DLD1 (cell line): ENCODE results near the gene BPI.

Source experiments
- in situ Hi-C: cut with HindIII; loops from 2 replicates; pipeline ENCODE4 v1.10.0; 2017; ENCODE audit warnings: low sequenced_read_pairs

The BPI gene

DNA sequence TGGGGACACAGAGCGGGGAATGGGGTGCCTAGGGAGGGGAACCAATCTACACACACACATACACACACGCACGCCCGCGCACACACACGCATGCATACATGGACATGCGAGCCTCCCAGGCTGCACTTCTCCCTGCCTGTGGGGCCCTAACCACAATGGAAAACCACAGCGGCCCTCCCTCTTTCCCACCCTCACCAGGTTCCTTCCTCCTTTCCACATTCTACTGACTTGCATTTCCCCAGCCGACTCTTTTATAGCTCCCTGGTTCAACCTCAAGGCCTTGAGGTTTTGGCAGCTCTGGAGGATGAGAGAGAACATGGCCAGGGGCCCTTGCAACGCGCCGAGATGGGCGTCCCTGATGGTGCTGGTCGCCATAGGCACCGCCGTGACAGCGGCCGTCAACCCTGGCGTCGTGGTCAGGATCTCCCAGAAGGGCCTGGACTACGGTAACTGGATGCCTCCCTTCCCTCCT is at the start of gene BPI:
BPI (plus strand) TSS at position 249 of the 472 bp plus-strand sequence; CDS start at position 317, 68 bp downstream.
- in situ Hi-C loops: no loop called here

- in situ Hi-C loops: loop anchor here (5.0 kb wide), 1 partner anchor 68 kb away; no protein-coding TSS in a partner anchor
Observed at GRCh38 chr20:38254621-38255020, 49.3 kb upstream of the BPI start.

DNA sequence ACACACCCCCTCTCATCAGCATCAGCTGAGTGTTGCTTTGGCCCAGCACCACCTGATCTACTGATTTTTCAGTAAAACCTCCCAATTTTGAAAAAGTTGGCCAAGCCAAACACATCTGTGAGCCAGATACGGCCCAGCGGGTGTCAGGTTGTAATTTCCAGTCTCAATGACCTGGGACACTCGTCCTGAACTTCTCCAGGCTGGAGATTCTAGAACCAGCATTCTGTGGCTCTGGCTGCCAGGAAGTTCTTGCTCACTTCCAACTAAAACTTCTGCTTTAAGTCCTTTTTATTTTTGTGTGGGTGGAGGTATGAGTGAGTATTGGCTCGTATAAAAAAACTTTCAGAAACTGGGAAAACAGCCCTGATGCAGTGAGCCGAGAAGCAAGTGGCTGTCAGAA is 48.6 kb upstream of the BPI start:
- in situ Hi-C loops: no loop called here

GRCh38 chr20:38256021-38256420 is 47.9 kb upstream of the BPI start:
- in situ Hi-C loops: no loop called here

DNA sequence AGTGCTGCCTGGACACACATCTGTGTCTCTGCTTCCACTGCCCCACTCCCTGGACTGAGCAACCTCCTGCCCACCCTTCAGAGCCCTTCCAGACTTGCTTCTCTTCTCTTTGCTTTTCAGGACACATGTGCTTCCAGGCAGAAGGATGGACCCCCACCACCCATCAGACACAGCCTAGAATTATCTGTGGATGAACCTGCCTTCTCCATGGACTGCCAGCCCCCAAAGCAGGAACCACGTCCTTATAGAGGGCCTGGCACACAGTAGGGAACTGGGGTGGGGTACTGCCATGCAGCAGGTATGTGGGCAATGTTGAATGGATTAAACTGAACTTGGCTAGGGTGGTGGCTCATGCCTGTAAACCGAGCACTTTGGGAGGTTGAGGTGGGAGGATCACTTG is 47.0 kb upstream of the BPI start:
- in situ Hi-C loops: no loop called here

DNA sequence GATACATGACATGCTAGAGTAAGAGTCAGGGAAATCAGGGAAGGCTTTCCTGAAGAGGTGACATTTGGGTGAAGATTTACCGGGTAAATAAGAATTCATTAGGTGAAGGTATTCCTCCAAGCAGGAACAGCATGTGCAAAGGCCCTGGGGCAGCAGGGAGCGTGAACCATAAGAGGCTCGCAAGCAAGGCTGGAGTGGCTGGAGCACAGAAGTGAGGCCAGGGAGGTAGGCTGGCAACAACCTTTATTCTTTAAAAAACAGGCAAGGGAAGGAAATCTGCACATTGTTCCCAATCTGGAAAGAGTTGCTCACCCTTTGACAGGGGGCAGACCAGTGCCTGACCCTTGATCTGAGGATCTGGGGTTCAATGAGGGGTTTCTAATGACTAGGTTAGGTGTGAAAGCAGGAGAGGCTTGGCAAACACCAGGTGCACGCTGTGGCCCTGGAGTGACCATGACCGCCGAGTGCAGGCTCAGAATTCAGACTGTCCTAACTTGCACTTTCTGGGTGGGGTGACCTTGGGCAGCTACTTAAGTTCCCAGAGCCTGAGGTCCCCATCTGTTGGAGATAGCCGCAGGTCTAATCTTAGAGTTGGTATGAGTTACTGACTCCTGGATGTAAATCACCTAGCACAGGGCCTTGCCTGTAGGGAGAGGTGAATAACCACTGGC is 45.3 kb upstream of the BPI start:
- in situ Hi-C loops: no loop called here

DNA sequence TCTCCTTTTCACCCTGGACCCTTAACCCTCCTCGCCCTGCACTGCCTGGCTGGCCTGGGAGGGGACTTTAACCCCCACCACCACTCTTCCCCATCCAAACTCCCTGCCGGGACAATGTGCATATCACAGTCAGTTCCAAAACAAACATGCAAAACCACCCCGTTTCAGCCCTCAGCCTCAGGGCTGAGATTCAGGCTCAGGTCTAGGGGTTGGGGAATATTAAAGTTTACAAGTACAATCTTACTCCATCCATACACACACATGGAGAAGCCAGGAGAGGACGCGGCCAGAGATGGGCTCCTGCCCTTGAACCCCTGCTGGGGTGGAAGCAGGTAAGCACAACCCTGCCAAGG is 44.0 kb upstream of the BPI start:
- in situ Hi-C loops: loop anchor here (5.0 kb wide), 1 partner anchor 68 kb away; no protein-coding TSS in a partner anchor

GRCh38 chr20:38260378-38261053 is 43.4 kb upstream of the BPI start, which contains the start of gene KIAA1755:
Gene KIAA1755 (minus strand): TSS chr20:38260735. CDS start chr20:38260500, 235 bp downstream.
- in situ Hi-C loops: loop anchor here (5.0 kb wide), 1 partner anchor 68 kb away; no protein-coding TSS in a partner anchor

DNA sequence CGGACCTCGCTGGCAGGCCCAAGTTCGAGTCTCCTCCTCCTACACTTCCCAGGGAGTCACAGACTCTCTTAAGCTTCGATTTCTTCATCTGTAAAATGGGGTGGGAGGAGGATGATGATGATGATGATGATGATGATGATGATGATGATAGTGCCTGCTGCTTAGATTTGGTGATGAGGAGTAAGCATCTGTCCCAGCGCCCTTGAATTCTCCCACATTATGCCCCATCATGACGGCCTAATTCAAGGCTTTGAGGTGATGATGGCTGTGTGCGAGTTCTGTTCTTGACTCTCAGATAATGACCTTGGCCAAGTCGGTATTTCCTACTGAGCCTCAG is 42.9 kb upstream of the BPI start:
- in situ Hi-C loops: loop anchor here (5.0 kb wide), 1 partner anchor 69 kb away; no protein-coding TSS in a partner anchor

DNA sequence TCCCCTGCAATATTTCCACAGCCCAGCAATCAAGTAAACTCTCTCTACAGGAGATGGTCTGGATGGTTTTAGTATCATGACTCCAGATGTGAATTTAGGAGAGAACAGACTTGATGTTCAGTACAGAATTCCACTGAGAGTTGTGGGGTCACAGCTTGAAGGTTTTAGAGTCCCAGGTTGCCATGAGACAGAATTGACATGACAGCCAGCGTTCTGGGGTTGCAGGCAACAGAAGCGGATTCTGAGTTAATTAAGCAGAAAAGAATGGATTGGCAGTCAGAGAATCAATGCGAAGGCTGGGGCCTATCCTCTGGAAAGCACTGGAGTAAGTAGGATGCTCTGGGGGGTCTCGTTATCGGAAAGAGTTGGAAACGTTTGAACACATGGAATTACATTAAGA is 41.0 kb upstream of the BPI start:
- in situ Hi-C loops: loop anchor here (5.0 kb wide), 1 partner anchor 71 kb away; no protein-coding TSS in a partner anchor

- in situ Hi-C loops: no loop called here
Observed at GRCh38 chr20:38266426-38266825, 37.5 kb upstream of the BPI start.

DNA sequence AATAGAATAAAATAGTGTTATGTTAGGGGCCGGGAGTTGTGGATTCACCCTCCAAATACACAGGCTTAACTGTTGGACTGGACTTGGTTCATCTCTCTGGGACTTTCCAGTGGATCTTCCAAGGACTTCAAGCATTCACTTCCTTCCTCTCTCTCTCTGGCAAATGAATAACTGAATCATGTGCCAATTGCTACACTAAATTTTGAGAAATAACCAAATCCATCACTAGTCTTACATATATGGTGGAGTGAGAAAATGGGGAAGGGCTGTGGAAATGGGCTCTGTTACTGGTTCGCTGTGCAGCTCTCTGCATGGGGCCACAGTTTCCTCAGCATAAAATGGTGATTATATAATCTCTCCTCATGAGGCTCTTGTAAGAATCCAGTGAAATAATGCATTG is 36.7 kb upstream of the BPI start:
- in situ Hi-C loops: no loop called here

- in situ Hi-C loops: no loop called here
Observed at GRCh38 chr20:38267901-38268514, 35.9 kb upstream of the BPI start.

DNA sequence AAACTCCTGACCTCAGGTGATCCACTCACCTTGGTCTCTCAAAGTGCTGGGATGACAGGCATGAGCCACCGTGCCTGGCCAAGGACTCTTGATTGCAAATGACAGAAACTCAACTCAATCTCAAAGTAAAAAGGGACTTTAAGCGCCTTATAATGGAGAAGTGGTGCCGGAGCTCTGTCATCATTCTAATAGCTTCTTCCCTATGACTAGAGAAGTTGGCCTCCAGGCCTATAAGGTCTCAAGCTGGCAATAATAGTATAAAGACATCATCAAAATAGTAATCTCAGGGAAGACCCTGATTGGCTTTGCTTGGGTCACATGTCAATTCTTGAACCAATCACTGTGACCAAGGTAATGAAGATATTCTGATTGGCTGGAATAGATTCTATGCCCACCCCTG is 34.9 kb upstream of the BPI start:
- in situ Hi-C loops: no loop called here

GRCh38 chr20:38269715-38270114 is 34.2 kb upstream of the BPI start:
- in situ Hi-C loops: no loop called here

DNA sequence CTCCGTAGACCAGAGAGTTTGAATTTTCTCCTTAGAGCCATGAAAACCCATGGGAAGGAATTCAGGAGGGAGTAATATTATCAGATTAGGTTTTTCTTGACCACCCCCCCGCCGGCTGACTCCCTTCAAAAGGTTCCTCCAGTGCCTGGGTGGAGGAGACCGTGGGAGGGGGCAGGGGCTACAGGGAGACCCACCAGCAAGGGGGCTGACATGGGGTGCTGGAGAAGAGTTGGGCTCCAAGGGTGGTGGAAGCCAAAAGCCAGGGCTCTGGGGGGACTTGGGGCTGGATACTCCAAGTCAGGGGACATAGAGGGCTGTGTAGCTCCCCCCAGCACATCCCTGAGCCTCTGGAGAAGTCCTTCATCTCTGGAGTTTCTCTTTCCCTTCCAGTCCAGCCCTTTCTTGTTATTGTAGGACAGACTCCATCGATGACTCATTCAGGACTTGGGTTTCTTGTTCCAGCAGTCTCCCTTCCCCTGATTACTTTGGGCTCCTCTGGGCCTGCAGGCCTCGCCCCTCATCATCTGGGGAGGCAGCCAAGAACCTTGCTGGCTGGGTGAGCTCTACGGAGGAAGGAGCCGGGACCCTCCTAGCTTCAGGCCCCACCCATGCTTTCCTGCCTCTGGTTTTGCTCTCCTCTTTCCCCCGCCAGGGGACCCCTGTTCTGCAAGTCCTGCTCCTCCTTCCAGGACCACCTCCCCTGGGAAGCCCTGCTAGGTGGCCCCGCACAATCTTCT is 32.9 kb upstream of the BPI start:
- in situ Hi-C loops: no loop called here

DNA sequence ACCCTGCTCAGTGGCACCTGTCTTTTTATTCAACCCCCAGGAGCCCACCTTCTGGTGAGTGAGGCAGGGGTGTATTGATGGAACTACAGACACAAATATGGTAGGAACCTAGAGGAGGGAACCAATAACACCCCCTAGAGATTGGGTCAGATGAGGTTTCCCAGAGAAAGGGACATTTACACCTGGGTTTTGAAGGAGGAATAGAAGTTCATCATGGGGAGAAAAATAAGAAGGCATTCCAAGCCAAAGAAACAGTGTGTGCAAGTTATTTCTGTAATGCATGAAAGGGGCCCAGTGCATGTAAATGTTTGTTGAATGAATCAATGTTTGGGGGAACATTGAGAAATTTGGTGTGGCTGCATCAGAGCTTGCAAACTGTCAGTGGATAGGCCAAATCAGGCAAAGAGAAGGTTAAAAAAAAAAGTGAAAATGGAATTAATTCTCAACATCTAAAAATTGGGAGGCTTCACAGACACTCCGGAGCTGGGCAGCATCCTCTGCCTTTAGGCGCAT is 32.3 kb upstream of the BPI start:
- in situ Hi-C loops: no loop called here

DNA sequence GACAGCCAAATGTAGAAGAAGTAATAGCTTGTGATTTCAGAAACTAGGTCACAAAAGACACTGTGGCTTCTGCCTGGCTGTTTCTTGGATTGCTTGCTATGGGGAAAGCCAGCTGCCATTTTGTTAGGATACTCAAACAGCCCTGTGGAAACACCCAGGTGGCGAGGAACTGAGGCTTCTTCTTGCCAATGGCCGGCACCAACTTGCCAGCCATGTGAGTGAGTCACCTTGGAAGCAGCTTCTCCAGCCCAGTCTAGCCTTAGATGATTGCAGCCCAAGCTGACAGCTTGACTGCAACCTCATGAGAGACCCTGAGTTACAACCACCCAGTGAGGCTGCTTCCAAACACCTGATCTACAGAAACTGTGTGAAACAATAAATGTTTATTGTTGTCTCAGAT is 31.6 kb upstream of the BPI start:
- in situ Hi-C loops: no loop called here

DNA sequence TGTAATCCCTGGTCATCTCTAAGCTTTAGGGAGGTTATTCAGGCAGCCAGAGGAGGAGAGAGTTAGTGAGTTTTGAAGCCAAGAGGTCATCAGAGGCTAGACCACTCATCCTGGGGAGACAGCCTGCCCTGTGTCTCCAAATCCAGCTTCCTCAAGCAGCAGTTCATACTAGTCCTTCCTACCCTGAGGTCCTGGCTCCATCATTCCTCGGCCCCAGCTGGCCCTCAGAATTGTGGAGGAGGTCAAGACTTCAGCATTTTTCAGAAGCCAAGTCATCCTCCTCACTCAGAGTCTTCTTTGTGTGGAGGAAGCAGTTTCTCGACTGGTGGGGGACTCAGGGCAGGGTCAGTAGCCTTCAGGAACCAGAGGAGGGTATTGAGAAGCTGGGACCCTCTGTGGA is 31.0 kb upstream of the BPI start:
- in situ Hi-C loops: no loop called here

GRCh38 chr20:38275815-38276550 is 28.0 kb upstream of the BPI start:
- in situ Hi-C loops: no loop called here
